Hematopoietic multipotent progenitor cell (in vitro differentiated cells): Measurements from ENCODE around the gene MSH5. TPM values are rescaled to one million over a fixed set of nuclear protein-coding genes. Genes with fewer than 3 reads are reported as not detected.

ENCODE experiments used
- DNase-seq, 3 donors: peaks; one replicate each; pipeline ENCODE4 v3.0.0-alpha.2; 2011 to 2015; ENCODE audit warnings: low read depth in 2 of 3, low spot score in 2 of 3
- total RNA-seq: library from RNA; depleted of rRNA; stranded (reverse); fragments of >200 nt; gene quantifications from one replicate; pipeline ENCODE4 v1.2.3, GENCODE V29; 2012

The MSH5 gene
- total RNA-seq, 1 donor, result 32.3 TPM

DNA sequence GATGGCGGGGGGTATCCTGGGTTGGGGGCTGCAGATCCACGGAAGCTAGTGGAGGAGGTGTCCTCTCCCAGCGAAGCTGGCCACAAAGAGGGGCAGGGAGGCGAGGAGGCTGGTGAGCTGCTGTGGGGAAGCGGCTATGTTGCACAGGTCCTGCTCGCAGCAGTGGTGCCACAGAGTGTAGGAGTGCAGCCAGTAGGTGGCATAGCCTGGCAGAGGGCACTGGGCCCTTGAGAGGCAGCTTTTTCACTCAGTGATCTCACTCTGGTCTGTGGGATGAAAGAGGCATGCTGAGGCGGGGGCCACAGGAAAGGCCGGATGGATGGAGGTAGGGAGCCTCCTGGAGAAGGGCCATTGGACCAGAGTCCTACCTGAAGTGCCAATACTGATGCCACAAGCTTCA lies 27.5 kb upstream of the MSH5 start:
- DNase-seq, result peak in 2 of 3 donors; percentile 66 to 74

DNA sequence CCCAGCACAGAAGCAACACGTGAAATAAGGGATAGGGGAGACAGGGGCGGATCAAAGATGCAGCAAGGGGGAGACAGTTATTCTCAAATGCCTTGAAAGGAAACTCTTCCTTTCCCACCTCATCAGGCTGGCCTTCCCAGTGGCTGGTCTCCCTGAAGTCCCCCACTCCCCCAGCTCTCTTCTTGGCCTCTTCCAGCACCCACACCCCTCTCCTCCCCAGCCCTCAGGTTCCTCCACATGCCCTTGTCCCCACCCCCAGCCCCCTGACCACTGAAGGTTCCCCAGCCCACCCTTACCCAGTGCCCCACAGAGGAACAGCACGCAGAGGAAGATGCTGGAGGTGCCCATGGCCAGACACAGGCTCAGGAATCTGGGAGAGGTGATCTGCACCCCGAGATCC lies 26.3 kb upstream of the MSH5 start:
- no peak for DNase-seq

DNA sequence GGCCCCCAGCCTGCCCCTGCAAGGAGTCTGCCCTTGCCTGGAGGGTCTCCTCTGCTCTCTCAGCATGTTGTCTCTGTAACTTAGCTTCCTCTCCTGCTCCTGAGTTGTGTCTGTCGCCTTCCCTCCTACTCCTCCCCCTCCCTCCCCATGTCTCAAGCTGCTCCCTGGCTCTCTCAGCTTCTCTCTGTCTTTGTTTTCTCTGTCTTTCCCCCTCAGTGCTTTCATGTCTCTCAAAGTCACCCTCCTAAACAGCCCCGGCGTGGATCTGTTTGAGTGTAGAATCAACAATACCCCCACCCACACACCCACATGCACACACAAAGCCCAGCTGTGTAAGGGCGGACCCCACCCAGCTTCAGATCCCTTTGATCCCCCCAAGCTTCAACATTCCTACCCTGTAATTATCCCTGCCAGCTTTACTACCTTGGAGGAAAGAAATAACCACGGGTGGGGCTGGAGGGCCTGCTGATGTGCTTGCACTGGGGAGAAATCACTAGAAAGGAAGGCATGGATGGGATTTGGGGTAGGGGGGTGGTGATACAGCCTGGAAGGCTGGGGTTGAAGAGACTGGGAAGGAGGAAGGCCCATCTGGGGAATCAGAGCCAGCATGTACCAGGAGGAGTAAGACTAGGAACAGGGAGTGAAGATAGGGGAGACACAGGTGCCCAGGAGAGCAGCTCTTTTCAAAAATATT lies 25.7 kb upstream of the MSH5 start:
- no peak for DNase-seq

DNA sequence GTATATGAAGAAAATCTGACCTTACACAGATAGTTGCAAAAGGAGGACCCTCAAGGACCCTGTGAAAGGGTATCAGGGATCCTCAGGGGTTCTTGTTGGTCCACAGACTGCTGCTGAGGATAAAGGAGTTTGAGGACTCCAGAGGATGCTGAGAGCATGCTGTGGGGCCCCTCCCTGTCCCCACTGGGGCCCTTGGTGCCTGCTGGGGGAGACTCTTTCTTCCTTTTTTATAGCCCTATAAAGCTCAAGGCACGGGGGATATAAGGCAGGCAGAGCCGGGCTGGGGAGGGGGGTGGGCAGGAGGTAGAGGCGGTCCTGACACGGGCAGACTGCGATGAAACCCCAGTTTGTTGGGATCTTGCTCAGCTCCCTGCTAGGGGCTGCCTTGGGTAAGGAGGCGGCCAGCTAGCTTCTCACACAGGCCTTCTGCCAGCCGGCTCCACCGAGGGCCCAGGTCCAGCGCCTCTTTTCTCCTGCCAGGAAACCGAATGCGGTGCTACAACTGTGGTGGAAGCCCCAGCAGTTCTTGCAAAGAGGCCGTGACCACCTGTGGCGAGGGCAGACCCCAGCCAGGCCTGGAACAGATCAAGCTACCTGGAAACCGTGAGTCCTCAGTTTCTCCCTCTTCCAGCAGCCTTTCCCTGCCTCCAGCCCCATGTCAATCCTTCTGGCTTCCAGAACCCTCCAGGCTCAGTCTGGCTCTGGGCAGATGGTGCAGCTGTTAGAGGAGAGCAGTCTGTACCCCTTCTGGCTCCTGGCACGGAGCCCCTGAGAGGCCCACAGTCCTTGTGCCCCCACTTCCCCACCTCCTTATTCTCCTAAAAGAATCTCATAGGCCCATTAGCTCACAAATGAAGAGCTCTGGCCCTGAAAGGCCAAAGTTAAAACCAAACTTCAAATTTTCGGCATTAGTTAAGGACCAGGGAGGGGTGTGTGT lies 24.5 kb upstream of the MSH5 start, which contains the start of gene LY6G6D:
Gene LY6G6D, plus strand, starts transcription at position 327 of the 937 bp plus-strand sequence. Its CDS starts 8 bp downstream, at position 335.
- no peak for DNase-seq

DNA sequence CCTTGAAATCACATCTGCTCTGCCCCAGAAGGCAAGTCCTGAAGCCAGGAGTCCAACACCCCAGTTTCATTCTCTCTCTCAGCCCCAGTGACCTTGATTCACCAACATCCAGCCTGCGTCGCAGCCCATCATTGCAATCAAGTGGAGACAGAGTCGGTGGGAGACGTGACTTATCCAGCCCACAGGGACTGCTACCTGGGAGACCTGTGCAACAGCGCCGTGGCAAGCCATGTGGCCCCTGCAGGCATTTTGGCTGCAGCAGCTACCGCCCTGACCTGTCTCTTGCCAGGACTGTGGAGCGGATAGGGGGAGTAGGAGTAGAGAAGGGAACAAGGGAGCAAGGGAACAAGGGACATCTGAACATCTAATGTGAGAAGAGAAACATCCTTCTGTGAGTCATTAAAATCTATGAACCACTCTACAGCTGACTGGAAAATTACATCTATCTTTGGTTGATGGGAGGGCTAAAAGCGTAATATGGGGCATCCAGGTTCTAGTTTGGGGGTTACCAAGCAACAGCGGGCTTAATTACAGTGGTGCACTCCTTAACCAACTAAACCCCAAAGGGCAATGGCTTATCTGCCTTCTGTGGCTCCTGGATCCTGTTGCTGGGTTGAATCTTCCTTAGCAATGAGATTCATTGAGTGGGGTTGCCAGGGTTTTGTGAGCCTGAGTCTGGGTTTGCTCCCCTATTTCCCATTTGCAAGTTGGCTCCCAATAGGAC lies 22.1 kb upstream of the MSH5 start:
- DNase-seq, result no peak

DNA sequence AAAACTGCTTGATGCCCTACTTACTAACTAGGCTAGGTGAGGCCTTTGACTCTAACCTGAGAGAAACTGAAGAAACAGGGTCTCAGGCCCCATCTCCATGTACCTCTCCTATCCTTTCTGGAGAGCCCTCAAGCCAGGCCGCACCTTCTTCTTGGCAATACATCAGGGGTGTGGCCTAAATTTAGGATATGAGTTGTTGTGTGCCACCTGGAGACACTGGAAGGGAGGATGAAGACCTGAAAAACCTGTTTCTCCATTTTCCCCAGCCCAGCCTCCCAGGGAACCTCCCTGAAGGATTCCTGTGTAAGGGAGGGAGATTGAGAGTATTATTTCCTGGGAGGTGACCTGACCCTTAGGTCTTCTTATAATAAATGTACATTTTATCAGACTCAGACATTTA lies 21.5 kb upstream of the MSH5 start:
- DNase-seq, result no peak

DNA sequence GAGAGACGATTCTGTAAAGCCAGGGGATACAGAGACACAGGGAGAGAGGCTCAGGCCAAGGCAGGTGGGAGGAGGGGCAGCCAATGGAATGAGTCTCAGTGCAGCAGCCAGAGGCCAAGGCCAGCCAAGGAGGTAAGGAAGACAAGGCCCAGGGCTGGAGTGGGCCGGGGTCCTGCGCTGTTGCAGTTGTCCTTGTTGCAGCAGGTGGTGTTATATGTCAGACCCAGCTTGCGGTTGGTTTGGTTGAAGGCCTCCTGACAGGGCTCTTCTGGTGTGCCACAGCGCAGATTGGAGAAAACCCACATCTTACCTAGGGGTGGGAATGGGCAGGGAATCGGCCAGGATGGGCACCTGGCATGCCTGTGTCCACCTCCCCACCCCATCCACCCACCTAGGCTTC lies 20.8 kb upstream of the MSH5 start:
- no peak for DNase-seq

DNA sequence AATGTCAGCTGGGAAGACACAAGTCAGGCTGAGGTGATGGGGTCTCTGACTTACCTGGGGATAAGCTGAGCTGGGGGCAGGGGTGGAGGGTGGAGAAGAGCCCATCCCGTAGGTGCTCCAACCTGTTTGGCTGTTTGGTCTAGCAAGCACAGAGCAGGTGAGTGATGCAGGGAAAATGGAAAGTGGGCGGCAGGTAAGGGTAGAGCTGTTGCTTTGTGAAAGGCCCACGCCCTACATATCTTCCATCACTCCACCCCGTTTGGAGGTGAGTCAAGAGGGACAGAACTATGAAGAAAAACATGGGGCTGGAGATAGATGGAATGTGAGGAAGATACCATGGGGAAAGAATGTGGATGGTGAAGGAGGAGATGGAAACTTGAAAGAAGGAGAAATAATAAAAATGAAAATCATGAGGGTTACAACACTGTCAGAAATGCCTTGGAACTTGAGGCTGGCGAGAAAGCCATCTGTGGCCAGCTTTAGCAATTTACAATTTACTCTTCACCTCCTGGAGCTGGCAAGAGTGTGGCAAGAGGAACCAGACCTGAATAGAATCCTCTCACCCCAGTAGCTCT lies 19.5 kb upstream of the MSH5 start:
- DNase-seq, result no peak

DNA sequence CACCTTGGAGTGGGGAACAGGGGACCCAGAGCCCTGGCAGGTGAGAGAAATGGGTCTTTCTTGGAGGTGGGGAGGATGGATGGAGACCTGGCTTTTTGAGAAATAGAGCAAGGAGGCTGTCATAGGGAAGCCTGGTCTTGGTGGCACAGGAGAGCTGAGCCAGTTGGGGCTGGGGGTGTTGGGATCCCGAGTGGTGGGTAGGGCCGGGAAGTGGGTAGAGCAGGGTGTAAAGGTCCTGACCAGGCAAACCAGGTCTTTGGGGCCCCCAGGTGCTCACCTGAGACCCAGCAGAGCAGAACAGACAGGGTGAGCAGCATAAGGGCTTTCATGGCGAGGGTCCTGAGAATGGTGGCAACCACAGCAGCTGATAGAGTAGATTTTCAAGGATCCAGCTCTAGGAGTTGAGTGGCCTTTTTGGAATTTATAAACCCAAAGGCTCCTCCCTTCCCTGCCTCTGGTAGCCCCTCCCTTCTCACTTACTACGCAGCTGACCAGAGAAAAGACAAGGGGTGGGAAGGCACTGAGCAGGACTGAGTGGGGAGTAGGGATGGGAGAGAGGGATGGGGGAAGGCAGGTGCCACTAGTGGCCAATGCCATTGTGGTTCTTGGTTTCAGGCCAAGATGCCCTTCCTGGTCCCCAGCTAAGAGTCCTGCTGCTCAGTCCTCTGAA lies 18.3 kb upstream of the MSH5 start, which contains the start of gene LY6G6C:
Gene LY6G6C, minus strand, starts transcription at position 396 of the 670 bp plus-strand sequence. Its CDS starts 67 bp downstream, at position 329.
- DNase-seq, result no peak

DNA sequence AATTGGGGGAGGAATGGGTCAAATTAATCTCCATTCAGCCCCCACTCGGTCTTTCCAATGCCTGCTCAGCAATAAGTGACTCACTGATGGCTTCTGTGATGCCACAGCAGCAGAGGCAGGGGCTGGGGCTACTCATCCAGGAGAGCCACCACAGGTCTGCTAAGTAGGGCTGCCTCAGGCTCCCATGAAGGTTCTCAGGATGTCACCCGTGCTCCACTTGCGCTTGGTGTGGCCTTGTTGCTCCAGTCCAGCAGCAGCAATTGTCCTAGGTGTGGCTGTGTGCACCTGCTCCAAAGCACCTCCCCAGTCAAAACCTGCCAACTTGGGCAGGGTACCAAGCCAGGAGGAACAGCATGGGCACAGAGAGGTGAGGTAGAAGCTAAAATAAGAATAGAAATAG lies 17.6 kb upstream of the MSH5 start:
- no peak for DNase-seq

DNA sequence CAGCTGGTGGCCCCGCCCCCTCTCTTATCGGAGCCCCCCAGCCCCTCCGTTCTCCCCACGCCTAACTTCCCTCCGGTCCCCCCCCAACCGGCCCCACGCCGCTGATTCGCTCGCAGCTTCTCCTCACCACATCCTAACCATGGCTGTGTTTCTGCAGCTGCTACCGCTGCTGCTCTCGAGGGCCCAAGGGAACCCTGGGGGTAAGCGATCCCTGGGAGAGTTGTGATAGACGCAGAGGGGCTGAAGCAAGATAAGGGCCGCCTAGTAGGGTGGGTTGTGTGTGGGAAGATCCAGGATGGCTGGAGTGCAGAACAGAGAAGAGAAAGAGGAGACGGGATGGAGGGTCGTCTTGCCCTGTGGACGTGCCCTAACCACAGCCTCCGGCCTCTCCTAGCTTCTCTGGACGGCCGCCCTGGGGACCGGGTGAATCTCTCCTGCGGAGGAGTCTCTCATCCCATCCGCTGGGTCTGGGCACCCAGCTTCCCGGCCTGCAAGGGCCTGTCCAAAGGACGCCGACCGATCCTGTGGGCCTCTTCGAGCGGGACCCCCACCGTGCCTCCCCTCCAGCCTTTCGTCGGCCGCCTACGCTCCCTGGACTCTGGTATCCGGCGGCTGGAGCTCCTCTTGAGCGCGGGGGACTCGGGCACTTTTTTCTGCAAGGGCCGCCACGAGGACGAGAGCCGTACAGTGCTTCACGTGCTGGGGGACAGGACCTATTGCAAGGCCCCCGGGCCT lies 16.4 kb upstream of the MSH5 start, which contains the start of gene MPIG6B:
Gene MPIG6B, plus strand, starts transcription at position 129 of the 735 bp plus-strand sequence. Its CDS starts 11 bp downstream, at position 140.
- peak in 2 of 3 donors; percentile 58 to 76 for DNase-seq

DNA sequence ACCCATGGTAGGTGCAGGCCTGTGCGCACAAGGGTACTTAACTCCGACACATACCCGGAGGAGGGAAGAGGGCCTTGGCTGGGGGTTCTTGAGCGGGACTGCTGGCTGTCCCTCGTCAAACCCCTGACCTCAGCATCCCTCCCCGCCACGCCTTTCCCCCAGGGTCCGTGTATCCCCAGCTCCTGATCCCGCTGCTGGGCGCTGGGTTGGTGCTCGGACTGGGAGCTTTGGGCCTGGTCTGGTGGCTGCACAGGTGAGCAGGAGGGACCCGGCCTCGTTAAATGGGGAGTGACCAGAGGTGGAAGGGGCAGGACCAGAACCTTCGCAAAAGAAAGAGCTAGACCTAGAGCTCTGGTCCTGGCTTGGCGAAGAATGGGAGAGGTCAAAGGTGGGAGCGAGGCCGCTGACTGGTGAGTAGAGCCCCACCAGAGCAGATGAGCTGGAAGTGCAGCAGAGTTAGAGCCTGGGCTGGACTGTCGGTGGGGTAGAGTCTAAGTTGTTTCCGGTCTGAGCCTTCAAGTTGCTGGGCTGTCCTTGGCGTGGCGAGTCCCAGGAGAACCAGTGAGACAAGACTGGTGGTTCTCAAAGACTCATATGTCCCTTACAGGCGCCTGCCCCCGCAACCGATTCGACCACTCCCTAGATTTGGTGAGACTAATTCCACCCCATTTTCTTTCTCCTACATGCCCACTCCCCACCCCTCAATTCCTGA lies 15.7 kb upstream of the MSH5 start:
- peak in 1 of 3 donors; percentile 14 for DNase-seq

DNA sequence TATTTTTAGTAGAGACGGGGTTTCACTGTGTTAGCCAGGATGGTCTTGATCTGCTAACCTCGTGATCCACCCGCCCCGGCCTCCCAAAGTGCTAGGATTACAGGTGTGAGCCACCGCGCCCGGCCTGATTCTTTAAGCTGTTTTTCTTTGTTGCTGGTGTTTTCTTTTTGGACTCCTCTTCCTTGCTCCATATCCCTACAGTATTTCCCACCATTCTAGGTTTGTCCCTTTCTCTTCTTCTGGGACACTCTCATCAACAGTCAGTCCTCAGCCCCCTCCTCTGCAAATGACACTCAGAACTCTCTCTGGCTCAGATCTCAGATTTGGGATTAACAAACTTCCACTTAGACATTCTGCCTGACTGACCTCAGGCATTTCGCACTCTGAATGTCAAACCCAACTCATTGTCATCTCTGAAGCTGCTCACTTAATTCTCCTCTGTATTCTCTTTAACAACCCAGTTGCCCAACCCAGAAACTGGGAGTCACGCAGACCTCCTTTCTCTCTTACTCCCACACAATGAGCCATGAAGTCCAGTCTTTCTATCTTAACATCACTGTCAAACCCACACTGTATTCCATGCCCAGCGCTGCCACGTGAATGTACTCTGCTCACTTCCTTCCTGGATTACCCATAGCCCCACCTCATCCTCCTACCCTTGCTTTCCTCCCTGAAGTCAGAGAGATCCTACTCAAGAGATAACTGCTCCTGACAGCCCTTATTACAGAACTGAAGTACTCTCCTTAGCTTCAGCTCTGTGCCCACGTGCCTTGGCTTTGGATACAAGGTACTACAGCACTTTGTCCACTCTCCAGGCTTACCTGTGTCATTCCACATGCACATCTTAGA lies 14.1 kb upstream of the MSH5 start:
- DNase-seq, result peak in 1 of 3 donors; percentile 9

DNA sequence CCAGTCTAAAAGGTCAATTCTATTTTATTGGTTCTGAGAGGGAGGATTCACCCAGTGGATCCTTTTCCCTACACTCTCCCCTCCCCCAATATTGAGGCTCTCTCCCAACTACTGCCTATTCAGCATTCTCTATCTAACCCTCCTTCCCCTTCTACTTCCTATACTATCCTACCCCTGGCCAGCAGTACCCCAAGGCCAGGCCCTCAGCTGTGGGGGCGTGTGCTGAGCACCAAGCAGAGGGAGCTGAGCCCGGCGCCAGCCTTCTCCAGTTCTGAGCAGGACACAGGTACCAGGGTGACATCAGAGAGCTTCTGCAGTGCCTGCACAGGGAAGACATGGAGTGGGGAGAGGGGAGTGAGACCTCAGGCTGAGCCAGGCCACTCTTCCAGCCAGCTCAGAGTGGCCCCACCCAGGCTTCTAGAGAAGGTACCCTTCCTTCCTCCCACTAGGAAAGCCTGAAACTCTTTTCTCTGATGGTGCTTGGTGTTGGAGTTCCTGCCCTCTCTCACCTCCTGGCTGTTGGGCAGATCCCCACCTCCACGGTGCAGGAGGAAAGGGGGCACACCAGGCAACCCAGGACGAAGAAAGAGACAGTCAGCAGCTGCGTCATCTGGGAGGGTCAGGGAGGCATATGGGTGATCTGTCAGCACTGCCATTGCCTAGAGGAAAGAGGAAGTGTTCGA lies 12.6 kb upstream of the MSH5 start:
- DNase-seq, result peak in 1 of 3 donors; percentile 82

DNA sequence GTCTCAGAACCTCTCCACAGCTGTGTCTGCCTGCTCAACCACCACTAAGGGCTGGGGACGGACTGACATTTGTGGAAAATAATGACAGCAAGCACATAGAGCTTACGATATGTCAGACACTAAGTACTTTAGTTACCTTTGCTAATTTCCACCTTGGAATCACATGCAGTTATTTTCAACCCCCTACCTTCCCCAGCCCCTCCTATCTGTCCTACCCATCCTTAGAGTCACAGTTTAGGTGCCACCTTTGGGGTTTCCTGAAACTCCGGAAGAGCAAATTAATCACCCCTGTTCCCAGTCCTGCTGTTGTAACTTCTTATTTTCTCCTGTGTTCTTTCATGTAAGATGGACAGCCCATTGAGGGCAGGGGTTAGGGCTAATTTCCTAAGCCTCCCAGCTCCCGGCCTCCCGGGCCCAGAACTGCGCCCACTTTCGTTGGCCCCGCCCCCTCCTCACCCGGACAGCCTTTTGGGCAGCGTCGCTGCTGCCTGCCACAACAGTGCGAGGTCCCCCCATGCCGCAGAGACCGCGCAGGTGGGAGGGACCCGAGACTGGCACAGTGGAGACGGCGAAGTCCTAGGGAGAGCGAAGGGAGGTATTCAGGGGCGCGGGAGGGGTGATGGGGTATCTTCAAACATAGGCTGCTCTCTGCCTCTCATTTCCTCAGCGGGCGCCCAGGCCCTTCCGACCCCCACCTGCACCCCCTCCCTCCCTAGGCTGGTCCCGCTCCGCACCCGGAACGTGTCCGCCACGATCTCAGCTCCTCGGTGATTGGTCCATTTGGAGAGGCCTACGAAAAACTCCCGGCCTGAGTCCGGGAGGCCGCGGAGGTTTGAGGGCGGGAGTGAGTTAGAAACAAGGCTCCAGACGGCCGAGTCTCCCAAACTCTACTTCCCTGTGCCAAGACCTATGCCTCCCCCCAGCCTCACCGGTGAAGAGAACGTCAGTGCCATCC lies 11.8 kb upstream of the MSH5 start:
- DNase-seq, result peak in 1 of 3 donors; percentile 90
